Activated CD8-positive, alpha-beta T cell treated with anti-CD3 and anti-CD28 coated beads for 36 hours (primary cell): ENCODE data around the gene ABCA4. TPM values are rescaled to one million over a fixed set of nuclear protein-coding genes. Genes with fewer than 3 reads are reported as not detected.

ENCODE experiments used
- ATAC-seq: fragments of 200-7000 bp; cut with Tn5 transposase; one replicate; pipeline ENCODE4 v1.10.0; 2021; ENCODE audit warnings: mild to moderate bottlenecking, moderate library complexity
- CTCF ChIA-PET: fragments of 350-600 bp; sonication (Branson Sonifier 250); formaldehyde crosslinking; loops from one replicate; lab custom pipeline; 2021; ENCODE audit warnings: antibody characterized with exemption; lab: Charles Lee
- POLR2A ChIA-PET: fragments of 350-600 bp; sonication (Branson Sonifier 250); formaldehyde crosslinking; loops from one replicate; lab custom pipeline; 2021; ENCODE audit warnings: antibody characterized with exemption; lab: Charles Lee
- DNase-seq: peaks from one replicate; pipeline ENCODE4 v3.0.0-alpha.2; 2020
- H3K27ac Mint-ChIP-seq: one replicate; pipeline ENCODE4 v1.8.0; 2021; ENCODE audit warnings: mild to moderate bottlenecking, mixed read lengths
- H3K27me3 Mint-ChIP-seq: one replicate; pipeline ENCODE4 v1.8.0; 2021; ENCODE audit warnings: mixed read lengths
- H3K36me3 Mint-ChIP-seq: one replicate; pipeline ENCODE4 v1.8.0; 2021; ENCODE audit warnings: low read depth, mixed read lengths
- H3K4me1 Mint-ChIP-seq: one replicate; pipeline ENCODE4 v1.8.0; 2021; ENCODE audit warnings: low read depth, mixed read lengths
- H3K4me3 Mint-ChIP-seq: one replicate; pipeline ENCODE4 v1.8.0; 2021; ENCODE audit warnings: mild to moderate bottlenecking, moderate library complexity, mixed read lengths
- H3K9me3 Mint-ChIP-seq: one replicate; pipeline ENCODE4 v1.8.0; 2021; ENCODE audit warnings: mixed read lengths
- CTCF ChIP-seq: fragments of 200-600 bp; IDR thresholded peaks from one replicate; pipeline ENCODE4 v1.8.0; 2022; ENCODE audit warnings: antibody characterized with exemption, mild to moderate bottlenecking
- intact Hi-C: fragments of 100-400 bp; cut with micrococcal nuclease; formaldehyde crosslinking; loops from one replicate; pipeline ENCODE4 v1.10.0; 2022
- total RNA-seq, 2 experiments: library from RNA; stranded (reverse); gene quantifications; one replicate each; pipeline ENCODE4 v1.2.3, GENCODE V29; 2021

The ABCA4 gene
- total RNA-seq, 2 experiments from 2014 or later, result not detected

GRCh38 chr1:94122201-94122970 is 1.4 kb upstream of the ABCA4 start:
- ChIA-PET CTCF (interaction anchor here (1.2 kb wide), 1 partner anchor 61 kb away, joined by 4 read pairs; no protein-coding TSS in a partner anchor), POLR2A (interaction anchor here (1.0 kb wide), 1 partner anchor 12 kb away, joined by 3 read pairs; no protein-coding TSS in a partner anchor)
- intact Hi-C loops, result no loop called here
- H3K27me3 Mint-ChIP-seq, result peaks cover 1% of the 10 kb centered on the region
- no peaks in the 10 kb centered on the region for H3K4me1 Mint-ChIP-seq
- TF ChIP-seq CTCF, result no peak
- DNase-seq, result no peak
- H3K9me3 Mint-ChIP-seq, result no peaks in the 10 kb centered on the region
- no peaks in the 10 kb centered on the region for H3K36me3 Mint-ChIP-seq
- no peak overlapping the region for H3K4me3 Mint-ChIP-seq
- no peak for ATAC-seq
- H3K27ac Mint-ChIP-seq, result no peak overlapping the region

GRCh38 chr1:94121411-94121821 is 468 bp upstream of the ABCA4 start:
- no peak for TF ChIP-seq CTCF
- DNase-seq (no peak), ATAC-seq (no peak)
- peaks cover 1% of the 10 kb centered on the region for H3K27me3 Mint-ChIP-seq
- no peaks in the 10 kb centered on the region for H3K36me3 Mint-ChIP-seq
- POLR2A ChIA-PET, result no interaction called here
- no peak overlapping the region for H3K27ac Mint-ChIP-seq
- no peak overlapping the region for H3K4me3 Mint-ChIP-seq
- CTCF ChIA-PET, result no interaction called here
- no peaks in the 10 kb centered on the region for H3K9me3 Mint-ChIP-seq
- H3K4me1 Mint-ChIP-seq, result no peaks in the 10 kb centered on the region
- intact Hi-C loops, result no loop called here

GRCh38 chr1:94120570-94120901 is 412 bp downstream of the ABCA4 start:
- no peak for TF ChIP-seq CTCF
- no peaks in the 10 kb centered on the region for H3K36me3 Mint-ChIP-seq
- DNase-seq (no peak), ATAC-seq (no peak)
- H3K27ac Mint-ChIP-seq, result no peak overlapping the region
- CTCF ChIA-PET, result no interaction called here
- H3K27me3 Mint-ChIP-seq, result peaks cover 1% of the 10 kb centered on the region
- no peak overlapping the region for H3K4me3 Mint-ChIP-seq
- intact Hi-C loops, result no loop called here
- no peaks in the 10 kb centered on the region for H3K4me1 Mint-ChIP-seq
- POLR2A ChIA-PET, result no interaction called here
- no peaks in the 10 kb centered on the region for H3K9me3 Mint-ChIP-seq

- intact Hi-C loops, result no loop called here
- TF ChIP-seq CTCF, result no peak
- no peaks in the 10 kb centered on the region for H3K36me3 Mint-ChIP-seq
- POLR2A ChIA-PET, result no interaction called here
- no peak for DNase-seq
- no peaks in the 10 kb centered on the region for H3K9me3 Mint-ChIP-seq
- CTCF ChIA-PET, result interaction anchor here (0.6 kb wide), 1 partner anchor 216 kb away, joined by 3 read pairs; no protein-coding TSS in a partner anchor
- peaks cover 1% of the 10 kb centered on the region for H3K27me3 Mint-ChIP-seq
- H3K27ac Mint-ChIP-seq, result no peak overlapping the region
- no peaks in the 10 kb centered on the region for H3K4me1 Mint-ChIP-seq
- ATAC-seq, result no peak
- no peak overlapping the region for H3K4me3 Mint-ChIP-seq
These were observed 965 bp downstream of the ABCA4 start for GRCh38 chr1:94119796-94120569.

- intact Hi-C loops, result no loop called here
- Mint-ChIP-seq H3K9me3 (no peaks in the 10 kb centered on the region), H3K27ac (no peak overlapping the region), H3K36me3 (no peaks in the 10 kb centered on the region), H3K4me1 (no peaks in the 10 kb centered on the region), H3K4me3 (no peak overlapping the region), H3K27me3 (peaks cover 1% of the 10 kb centered on the region)
- ChIA-PET CTCF (interaction anchor here (0.6 kb wide), 1 partner anchor 216 kb away, joined by 3 read pairs; no protein-coding TSS in a partner anchor), POLR2A (no interaction called here)
- ATAC-seq (no peak), DNase-seq (no peak)
- TF ChIP-seq CTCF, result no peak
These were observed 1.6 kb downstream of the ABCA4 start for GRCh38 chr1:94119306-94119705.
